SK-N-MC (cell line): ENCODE data around the gene MACF1.

Source experiments
- EZH2 ChIP-seq: fragments of 200-600 bp; sonication (generic); IDR thresholded peaks from one replicate; pipeline ENCODE4 v1.6.1; 2017; ENCODE audit warnings: antibody characterized with exemption
- FOXP2 ChIP-seq: optimal IDR thresholded peaks from 2 replicates; pipeline ENCODE3; 2011; ENCODE audit warnings: mild to moderate bottlenecking, moderate library complexity; ENCODE audit not compliant: insufficient read depth; ENCODE audit errors: extremely low read length, control extremely low read depth
- POLR2AphosphoS5 ChIP-seq: IDR thresholded peaks from 2 replicates; pipeline ENCODE4 v1.6.1; 2012; ENCODE audit warnings: mild to moderate bottlenecking, low read depth, low read length, borderline replicate concordance

DNA sequence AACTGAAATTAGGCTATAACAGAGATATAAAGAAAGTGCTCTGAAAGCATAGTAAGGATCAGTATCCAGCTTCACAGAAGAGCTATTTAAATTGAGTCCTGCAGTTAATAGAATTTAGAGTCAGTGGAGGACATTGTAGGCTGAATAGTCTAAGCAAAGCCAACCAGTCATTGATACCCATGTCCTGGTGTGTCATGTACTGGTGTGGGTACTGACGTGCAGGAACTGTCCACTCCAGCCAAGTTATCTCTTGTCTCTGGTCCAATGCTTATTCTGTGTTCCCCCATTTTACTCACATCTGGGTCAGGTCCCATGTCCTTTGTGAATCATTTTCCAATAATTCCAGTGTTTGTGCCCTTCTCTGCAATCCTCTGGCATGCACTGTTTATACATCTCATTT lies 90.0 kb downstream of the MACF1 start:
- TF ChIP-seq POLR2AphosphoS5 (no peak), EZH2 (no peak), FOXP2 (no peak)
